H1 (cell line): ENCODE results near the gene RNF214. TPM values are rescaled to one million over a fixed set of nuclear protein-coding genes. Genes with fewer than 3 reads are reported as not detected.

ENCODE experiments used
- ASH2L ChIP-seq: fragments of 200-600, 300-600 bp; sonication (generic); IDR thresholded peaks from one replicate; pipeline ENCODE4 v1.7.1; 2017; ENCODE audit warnings: low read length
- CHD7 ChIP-seq: fragments of 300-600 bp; sonication (generic); IDR thresholded peaks from 2 replicates; pipeline ENCODE4 v1.7.1; 2012; ENCODE audit warnings: low read length, moderate library complexity, mild to moderate bottlenecking, inconsistent platforms; ENCODE audit not compliant: insufficient replicate concordance
- polyA plus RNA-seq, 7 experiments: library from polyadenylated mRNA; depleted of rRNA in 3 of 7; stranded (reverse) in 5 of 7; unstranded in 2 of 7; fragments of >200 nt in 5 of 7; fragments of 200-250 nt in 2 of 7; gene quantifications; 1 replicate in 5 of 7; 2 replicates in 1 of 7; 4 replicates in 1 of 7; pipeline versions ENCODE4 v1.2.1 to v1.2.3, GENCODE V29; 2011 to 2013; ENCODE audit warnings: missing spikeins in 2 of 7, mixed read lengths in 2 of 7
- total RNA-seq: library from RNA; stranded (reverse); fragmentation: NEBNext Ultra II Directional; extraction: Animal tissue kit (Norgen Biotek cat#: 25700); gene quantifications from 2 replicates; pipeline ENCODE4 v1.2.1, GENCODE V29; 2021

Gene RNF214
- total and polyA plus RNA-seq, 2 of the 8 experiments (the other 6 are each of a cell fraction or from before 2014, with no cell fraction given), result 34.9 to 35.6 TPM

GRCh38 chr11:117232911-117233409 is 489 bp downstream of the RNF214 start (continued):
- TF ChIP-seq CHD7 (no peak), ASH2L (peak; percentile 1)
